CD14-positive monocyte (primary cell): ENCODE data around the gene SAMD14. TPM values are rescaled to one million over a fixed set of nuclear protein-coding genes. Genes with fewer than 3 reads are reported as not detected.

Experiments used
- DNase-seq, 3 donors: peaks; one replicate each; pipeline ENCODE4 v3.0.0-alpha.2; 2011 to 2022
- H2AFZ ChIP-seq: 2 replicates; pipeline ENCODE4 v1.6.0; 2012; ENCODE audit warnings: mild to moderate bottlenecking, low read depth, low read length, inconsistent platforms; ENCODE audit not compliant: insufficient read depth, poor library complexity, severe bottlenecking
- H3K27ac ChIP-seq, 2 donors: 1 replicate in 1 of 2; 2 replicates in 1 of 2; pipeline ENCODE4 v1.5.1; 2012 to 2013; ENCODE audit warnings: low read length in 2 of 2, control low read depth in 1 of 2, inconsistent platforms in 1 of 2, low read depth in 1 of 2, mild to moderate bottlenecking in 1 of 2
- H3K27me3 ChIP-seq, 2 donors: one replicate each; pipeline versions ENCODE4 v1.6.0 to v1.6.1; 2011 to 2013; ENCODE audit warnings: low read length in 2 of 2; ENCODE audit not compliant: control insufficient read depth in 2 of 2, insufficient read depth in 2 of 2
- H3K36me3 ChIP-seq, 2 donors: replicated peaks in 1 of 2; 1 replicate in 1 of 2; 2 replicates in 1 of 2; pipeline versions ENCODE4 v1.5.1 to v1.6.1; 2012 to 2013; ENCODE audit warnings: low read length in 2 of 2, control low read depth in 1 of 2, inconsistent platforms in 1 of 2, mild to moderate bottlenecking in 1 of 2; ENCODE audit not compliant: insufficient read depth in 2 of 2, control insufficient read depth in 1 of 2
- H3K4me1 ChIP-seq, 2 donors: 1 replicate in 1 of 2; 2 replicates in 1 of 2; pipeline versions ENCODE4 v1.5.1 to v1.6.1; 2012 to 2013; ENCODE audit warnings: low read length in 2 of 2, control low read depth in 1 of 2, inconsistent platforms in 1 of 2, mild to moderate bottlenecking in 1 of 2, moderate library complexity in 1 of 2; ENCODE audit not compliant: insufficient read depth in 2 of 2, control insufficient read depth in 1 of 2
- H3K4me2 ChIP-seq: replicated peaks from 2 replicates; pipeline ENCODE3; 2012; ENCODE audit warnings: low read length, moderate library complexity, mild to moderate bottlenecking; ENCODE audit not compliant: poor library complexity, severe bottlenecking; ENCODE audit errors: extremely low read depth
- H3K4me3 ChIP-seq, 3 experiments: fragments of 200-600 bp in 1 of 3; sonication (generic) in 1 of 3; replicated peaks in 1 of 3; 1 replicate in 2 of 3; 2 replicates in 1 of 3; pipeline ENCODE4 v1.5.1; 2011 to 2013; ENCODE audit warnings: low read length in 3 of 3, mild to moderate bottlenecking in 3 of 3, control low read depth in 2 of 3, low read depth in 2 of 3, inconsistent platforms in 1 of 3, moderate library complexity in 1 of 3
- H3K79me2 ChIP-seq: 2 replicates; pipeline ENCODE4 v1.6.0; 2012; ENCODE audit warnings: mild to moderate bottlenecking, control low read depth, inconsistent platforms, low read length, moderate library complexity; ENCODE audit not compliant: insufficient read depth
- H3K9ac ChIP-seq: 2 replicates; pipeline ENCODE4 v1.6.0; 2017; ENCODE audit warnings: low read length, mild to moderate bottlenecking; ENCODE audit not compliant: insufficient read depth, poor library complexity, severe bottlenecking
- H3K9me3 ChIP-seq, 2 donors: replicated peaks in 1 of 2; 1 replicate in 1 of 2; 2 replicates in 1 of 2; pipeline versions ENCODE4 v1.5.1 to v1.6.1; 2012 to 2013; ENCODE audit warnings: low read length in 2 of 2, control low read depth in 1 of 2; ENCODE audit not compliant: control insufficient read depth in 1 of 2, insufficient read depth in 1 of 2
- H4K20me1 ChIP-seq: 2 replicates; pipeline ENCODE4 v1.6.0; 2012; ENCODE audit warnings: mild to moderate bottlenecking, low read length, control low read depth, moderate library complexity; ENCODE audit not compliant: insufficient read depth
- H3K27ac Mint-ChIP-seq, 7 donors: one replicate each; pipeline ENCODE4 v1.8.0; 2020; ENCODE audit warnings: mild to moderate bottlenecking in 7 of 7, mixed read lengths in 7 of 7, moderate library complexity in 6 of 7, inconsistent platforms in 2 of 7
- H3K27me3 Mint-ChIP-seq, 3 donors: one replicate each; pipeline ENCODE4 v1.8.0; 2021 to 2022; ENCODE audit warnings: low read depth in 3 of 3, mild to moderate bottlenecking in 3 of 3, mixed read lengths in 3 of 3, moderate library complexity in 3 of 3, inconsistent platforms in 1 of 3
- H3K36me3 Mint-ChIP-seq, 2 donors: one replicate each; pipeline ENCODE4 v1.8.0; 2020; ENCODE audit warnings: mixed read lengths in 2 of 2, inconsistent platforms in 1 of 2, mild to moderate bottlenecking in 1 of 2
- H3K4me1 Mint-ChIP-seq: one replicate; pipeline ENCODE4 v1.8.0; 2020; ENCODE audit warnings: mild to moderate bottlenecking, mixed read lengths
- H3K4me3 Mint-ChIP-seq, 2 donors: one replicate each; pipeline ENCODE4 v1.8.0; 2020; ENCODE audit warnings: mild to moderate bottlenecking in 2 of 2, mixed read lengths in 2 of 2, moderate library complexity in 1 of 2
- H3K9me3 Mint-ChIP-seq, 7 donors: one replicate each; pipeline ENCODE4 v1.8.0; 2020 to 2022; ENCODE audit warnings: mixed read lengths in 7 of 7, mild to moderate bottlenecking in 6 of 7, moderate library complexity in 6 of 7, inconsistent platforms in 2 of 7
- WGBS: methylation state at CpG from one replicate; pipeline ENCODE4 v1.1.5; 2013; ENCODE audit warnings: missing lambda C conversion rate; ENCODE audit not compliant: insufficient coverage; 5-methylcytosine and 5-hydroxymethylcytosine counted together
- intact Hi-C, 2 donors: fragments of 100-400 bp; cut with micrococcal nuclease; formaldehyde crosslinking; loops; one replicate each; pipeline versions ENCODE4 v1.15.0 to v1.15.1; 2023
- polyA plus RNA-seq, 3 donors: library from polyadenylated mRNA; depleted of rRNA in 1 of 3; unstranded in 2 of 3; stranded (reverse) in 1 of 3; fragments of 300-500 nt in 2 of 3; fragments of >200 nt in 1 of 3; fragmentation: Illumina TruSeq in 2 of 3; gene quantifications; 1 replicate in 2 of 3; 2 replicates in 1 of 3; pipeline ENCODE4 v1.2.3, GENCODE V29; 2012 to 2021
- TF ChIP-seq, protein P1 (sequence below): fragments of 200-600 bp; IDR thresholded peaks from one replicate; pipeline ENCODE4 v1.8.0; 2022; ENCODE audit warnings: antibody characterized with exemption, mild to moderate bottlenecking

The SAMD14 gene
- polyA plus RNA-seq, 3 donors, result 0.09 TPM; not detected in 2

DNA sequence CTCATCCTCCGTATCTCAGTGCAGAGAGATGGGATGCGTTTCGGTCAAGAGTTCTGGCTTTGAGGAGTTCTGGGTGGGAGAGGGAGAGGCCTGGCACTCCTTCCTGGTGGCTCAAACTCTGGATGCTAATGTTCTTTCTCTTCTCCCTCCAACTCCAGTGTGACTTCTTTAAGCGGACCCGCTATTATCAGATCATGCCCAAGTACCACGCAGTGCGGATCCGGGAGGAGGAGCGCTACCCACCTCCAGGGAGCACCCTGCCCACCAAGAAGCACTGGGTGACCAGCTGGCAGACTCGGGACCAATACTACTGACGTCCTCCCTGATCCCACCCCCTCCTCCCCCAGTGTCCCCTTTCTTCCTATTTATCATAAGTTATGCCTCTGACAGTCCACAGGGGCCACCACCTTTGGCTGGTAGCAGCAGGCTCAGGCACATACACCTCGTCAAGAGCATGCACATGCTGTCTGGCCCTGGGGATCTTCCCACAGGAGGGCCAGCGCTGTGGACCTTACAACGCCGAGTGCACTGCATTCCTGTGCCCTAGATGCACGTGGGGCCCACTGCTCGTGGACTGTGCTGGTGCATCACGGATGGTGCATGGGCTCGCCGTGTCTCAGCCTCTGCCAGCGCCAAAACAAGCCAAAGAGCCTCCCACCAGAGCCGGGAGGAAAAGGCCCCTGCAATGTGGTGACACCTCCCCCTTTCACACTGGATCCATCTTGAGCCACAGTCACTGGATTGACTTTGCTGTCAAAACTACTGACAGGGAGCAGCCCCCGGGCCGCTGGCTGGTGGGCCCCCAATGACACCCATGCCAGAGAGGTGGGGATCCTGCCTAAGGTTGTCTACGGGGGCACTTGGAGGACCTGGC is 40.8 kb downstream of the SAMD14 start:
- no peaks in the 10 kb centered on the region for H3K36me3 Mint-ChIP-seq
- peaks cover 0 to 3% of the 10 kb centered on the region in 2 donors for H3K4me1 ChIP-seq
- TF ChIP-seq, protein P1, sequence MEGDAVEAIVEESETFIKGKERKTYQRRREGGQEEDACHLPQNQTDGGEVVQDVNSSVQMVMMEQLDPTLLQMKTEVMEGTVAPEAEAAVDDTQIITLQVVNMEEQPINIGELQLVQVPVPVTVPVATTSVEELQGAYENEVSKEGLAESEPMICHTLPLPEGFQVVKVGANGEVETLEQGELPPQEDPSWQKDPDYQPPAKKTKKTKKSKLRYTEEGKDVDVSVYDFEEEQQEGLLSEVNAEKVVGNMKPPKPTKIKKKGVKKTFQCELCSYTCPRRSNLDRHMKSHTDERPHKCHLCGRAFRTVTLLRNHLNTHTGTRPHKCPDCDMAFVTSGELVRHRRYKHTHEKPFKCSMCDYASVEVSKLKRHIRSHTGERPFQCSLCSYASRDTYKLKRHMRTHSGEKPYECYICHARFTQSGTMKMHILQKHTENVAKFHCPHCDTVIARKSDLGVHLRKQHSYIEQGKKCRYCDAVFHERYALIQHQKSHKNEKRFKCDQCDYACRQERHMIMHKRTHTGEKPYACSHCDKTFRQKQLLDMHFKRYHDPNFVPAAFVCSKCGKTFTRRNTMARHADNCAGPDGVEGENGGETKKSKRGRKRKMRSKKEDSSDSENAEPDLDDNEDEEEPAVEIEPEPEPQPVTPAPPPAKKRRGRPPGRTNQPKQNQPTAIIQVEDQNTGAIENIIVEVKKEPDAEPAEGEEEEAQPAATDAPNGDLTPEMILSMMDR, result no peak
- peaks cover 4 to 8% (median 7%) of the 10 kb centered on the region in 3 donors for H3K27me3 Mint-ChIP-seq
- no peak overlapping the region for H3K27ac ChIP-seq
- no peaks in the 10 kb centered on the region for H3K9me3 ChIP-seq
- H3K79me2 ChIP-seq, result no peaks in the 10 kb centered on the region
- no peak overlapping the region for H3K4me3 Mint-ChIP-seq
- no peaks in the 10 kb centered on the region for H3K27me3 ChIP-seq
- H4K20me1 ChIP-seq, result no peaks in the 10 kb centered on the region
- no peak for DNase-seq
- 95% methylated on average over 21 of the region's 25 CpGs for WGBS
- intact Hi-C loops, result no loop called here
- H3K36me3 ChIP-seq, result no peaks in the 10 kb centered on the region
- H3K9me3 Mint-ChIP-seq, result peaks cover 0 to 3% (median 0%) of the 10 kb centered on the region in 7 donors
- no peak overlapping the region for H3K9ac ChIP-seq
- H3K4me2 ChIP-seq, result no peak overlapping the region
- H3K27ac Mint-ChIP-seq, result no peak overlapping the region
- no peak overlapping the region for H2AFZ ChIP-seq
- H3K4me3 ChIP-seq, result no peak overlapping the region
- H3K4me1 Mint-ChIP-seq, result no peaks in the 10 kb centered on the region

DNA sequence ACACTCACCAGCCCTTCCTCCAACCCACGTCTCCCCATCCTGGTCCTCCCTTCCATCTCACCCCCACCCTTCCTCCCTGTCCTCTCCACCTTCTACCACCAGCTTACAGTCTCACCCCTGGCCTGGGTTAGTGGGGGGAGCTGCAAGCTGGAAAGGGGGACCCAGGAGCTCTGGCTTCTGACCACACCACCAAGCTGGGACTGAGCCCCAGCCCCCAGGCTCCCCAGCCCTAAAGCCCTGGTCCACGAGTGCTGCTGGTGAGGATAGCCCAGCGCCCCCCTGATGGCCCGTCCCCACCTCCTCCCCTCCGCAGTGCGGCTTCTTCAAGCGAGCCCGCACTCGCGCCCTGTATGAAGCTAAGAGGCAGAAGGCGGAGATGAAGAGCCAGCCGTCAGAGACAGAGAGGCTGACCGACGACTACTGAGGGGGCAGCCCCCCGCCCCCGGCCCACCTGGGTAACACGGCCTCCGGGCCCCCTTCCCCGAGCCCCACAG is 42.0 kb downstream of the SAMD14 start:
- Mint-ChIP-seq H3K36me3 (no peaks in the 10 kb centered on the region), H3K9me3 (peaks cover 0 to 3% (median 0%) of the 10 kb centered on the region in 7 donors), H3K27ac (no peak overlapping the region), H3K4me1 (no peaks in the 10 kb centered on the region), H3K4me3 (no peak overlapping the region), H3K27me3 (peaks cover 4 to 11% (median 10%) of the 10 kb centered on the region in 3 donors)
- Histone ChIP-seq H3K9ac (no peak overlapping the region), H4K20me1 (no peaks in the 10 kb centered on the region), H3K36me3 (no peaks in the 10 kb centered on the region), H3K4me2 (no peak overlapping the region), H3K27ac (no peak overlapping the region), H3K27me3 (no peaks in the 10 kb centered on the region), H3K4me1 (no peaks in the 10 kb centered on the region), H3K79me2 (no peaks in the 10 kb centered on the region), H3K4me3 (no peak overlapping the region), H3K9me3 (no peaks in the 10 kb centered on the region), H2AFZ (no peak overlapping the region)
- intact Hi-C loops, result loop anchor here (1.0 to 2.0 kb wide), 2 partner anchors 61 to 62 kb away; no protein-coding TSS in a partner anchor
- 96% methylated on average over 17 of the region's 19 CpGs for WGBS
- TF ChIP-seq, protein P1, result no peak
- no peak for DNase-seq
